B cell (primary cell): ENCODE results near the gene PAXIP1. TPM values are rescaled to one million over a fixed set of nuclear protein-coding genes. Genes with fewer than 3 reads are reported as not detected.

Experiments used
- ATAC-seq: fragments of 200-7000 bp; cut with Tn5 transposase; one replicate; pipeline ENCODE4 v1.10.0; 2021; ENCODE audit warnings: low read depth, mild to moderate bottlenecking, moderate number of reproducible peaks, moderate library complexity
- CTCF ChIA-PET: fragments of 350-600 bp; sonication (Branson Sonifier 250); formaldehyde crosslinking; loops from one replicate; lab custom pipeline; 2021; ENCODE audit warnings: antibody characterized with exemption, inconsistent platforms; lab: Charles Lee
- POLR2A ChIA-PET: fragments of 350-600 bp; sonication (Branson Sonifier 250); formaldehyde crosslinking; loops from one replicate; lab custom pipeline; 2021; ENCODE audit warnings: antibody characterized with exemption; lab: Charles Lee
- DNase-seq: peaks from one replicate; pipeline ENCODE4 v3.0.0; 2013
- H2AFZ ChIP-seq: 2 replicates; pipeline ENCODE4 v1.6.1; 2012; ENCODE audit warnings: mild to moderate bottlenecking, low read depth, low read length; ENCODE audit not compliant: insufficient read depth, poor library complexity, severe bottlenecking
- H3K27ac ChIP-seq, 2 donors: 1 replicate in 1 of 2; 2 replicates in 1 of 2; pipeline ENCODE4 v1.5.1; 2012 to 2013; ENCODE audit warnings: low read length in 2 of 2, mild to moderate bottlenecking in 2 of 2, moderate library complexity in 1 of 2
- H3K27me3 ChIP-seq, 4 experiments: fragments of 200-600 bp in 1 of 4; sonication (generic) in 1 of 4; replicated peaks in 1 of 4; 1 replicate in 2 of 4; 2 replicates in 2 of 4; pipeline versions ENCODE4 v1.6.1 to v1.7.0; 2013 to 2016; ENCODE audit warnings: low read length in 3 of 4, mild to moderate bottlenecking in 2 of 4, mixed read lengths in 1 of 4, moderate library complexity in 1 of 4; ENCODE audit not compliant: insufficient read depth in 4 of 4, control insufficient read depth in 3 of 4; ENCODE audit errors: control extremely low read depth in 1 of 4
- H3K36me3 ChIP-seq, 2 experiments: replicated peaks in 1 of 2; 1 replicate in 1 of 2; 2 replicates in 1 of 2; pipeline versions ENCODE4 v1.6.1 to v1.7.1; 2013; ENCODE audit warnings: low read length in 1 of 2; ENCODE audit not compliant: insufficient read depth in 2 of 2, control insufficient read depth in 1 of 2; ENCODE audit errors: control extremely low read depth in 1 of 2, extremely low read depth in 1 of 2
- H3K4me1 ChIP-seq, 2 donors: fragments of 200-600 bp in 1 of 2; sonication (generic) in 1 of 2; 1 replicate in 1 of 2; 2 replicates in 1 of 2; pipeline versions ENCODE4 v1.5.1 to v1.6.1; 2013 to 2017; ENCODE audit warnings: low read length in 2 of 2; ENCODE audit not compliant: control insufficient read depth in 2 of 2, insufficient read depth in 2 of 2
- H3K4me2 ChIP-seq: replicated peaks from 2 replicates; pipeline ENCODE3; 2012; ENCODE audit warnings: mild to moderate bottlenecking, low read depth, low read length; ENCODE audit not compliant: poor library complexity, severe bottlenecking
- H3K4me3 ChIP-seq, 5 experiments: fragments of 200-600 bp in 1 of 5; sonication (generic) in 1 of 5; 1 replicate in 3 of 5; 2 replicates in 2 of 5; pipeline versions ENCODE4 v1.5.1 to v1.7.0; 2011 to 2016; ENCODE audit warnings: low read length in 4 of 5, mild to moderate bottlenecking in 4 of 5, low read depth in 2 of 5, control low read depth in 1 of 5, moderate library complexity in 1 of 5; ENCODE audit not compliant: insufficient read depth in 1 of 5; ENCODE audit errors: control extremely low read depth in 1 of 5, extremely low read depth in 1 of 5
- H3K79me2 ChIP-seq: fragments of 200-600 bp; sonication (generic); one replicate; pipeline ENCODE4 v1.6.0; 2016; ENCODE audit warnings: low read length; ENCODE audit not compliant: control insufficient read depth, insufficient read depth
- H3K9ac ChIP-seq: fragments of 200-600 bp; sonication (generic); 2 replicates; pipeline ENCODE4 v1.6.1; 2017; ENCODE audit warnings: mild to moderate bottlenecking, low read length, moderate library complexity
- H3K9me3 ChIP-seq, 3 donors: one replicate each; pipeline versions ENCODE4 v1.6.1 to v1.7.1; 2013; ENCODE audit warnings: low read length in 2 of 3; ENCODE audit not compliant: control insufficient read depth in 2 of 3, insufficient read depth in 1 of 3; ENCODE audit errors: control extremely low read depth in 1 of 3
- H4K20me1 ChIP-seq: 2 replicates; pipeline ENCODE4 v1.6.0; 2012; ENCODE audit warnings: mild to moderate bottlenecking, low read length; ENCODE audit not compliant: insufficient read depth, control insufficient read depth, poor library complexity, severe bottlenecking
- H3K27ac Mint-ChIP-seq: one replicate; pipeline ENCODE4 v1.8.0; 2021; ENCODE audit warnings: mixed read lengths
- H3K27me3 Mint-ChIP-seq: one replicate; pipeline ENCODE4 v1.8.0; 2021; ENCODE audit warnings: mixed read lengths
- H3K4me1 Mint-ChIP-seq: one replicate; pipeline ENCODE4 v1.8.0; 2021; ENCODE audit warnings: mixed read lengths
- H3K4me3 Mint-ChIP-seq: one replicate; pipeline ENCODE4 v1.8.0; 2021; ENCODE audit warnings: mixed read lengths
- H3K9me3 Mint-ChIP-seq: one replicate; pipeline ENCODE4 v1.8.0; 2022; ENCODE audit warnings: mixed read lengths; ENCODE audit not compliant: insufficient read depth
- CTCF ChIP-seq: fragments of 200-600 bp; IDR thresholded peaks from one replicate; pipeline ENCODE4 v1.8.0; 2022; ENCODE audit warnings: antibody characterized with exemption, mild to moderate bottlenecking
- EZH2 ChIP-seq: IDR thresholded peaks from 2 replicates; pipeline ENCODE4 v1.6.1; 2012; ENCODE audit warnings: borderline replicate concordance, low read depth, mild to moderate bottlenecking, moderate library complexity, low read length; ENCODE audit not compliant: insufficient read depth, poor library complexity, severe bottlenecking
- WGBS: methylation state at CpG from one replicate; pipeline ENCODE4 v1.1.5; 2013; ENCODE audit warnings: missing lambda C conversion rate; ENCODE audit not compliant: insufficient coverage; 5-methylcytosine and 5-hydroxymethylcytosine counted together
- intact Hi-C: fragments of 100-400 bp; cut with micrococcal nuclease; formaldehyde crosslinking; loops from one replicate; pipeline ENCODE4 v1.10.0; 2022
- polyA plus RNA-seq: library from polyadenylated mRNA; depleted of rRNA; stranded (reverse); fragments of >200 nt; gene quantifications from 2 replicates; pipeline ENCODE4 v1.2.3, GENCODE V29; 2012
- total RNA-seq, 2 donors: library from RNA; stranded (reverse); fragments of 120-200 nt in 1 of 2; gene quantifications; 1 replicate in 1 of 2; 2 replicates in 1 of 2; pipeline versions ENCODE4 v1.2.3 to v1.2.4, GENCODE V29; 2013 to 2022

PAXIP1 gene
- total and polyA plus RNA-seq, 2 donors (not counting 1 experiment from before 2014, with no cell fraction given): 9.2 to 18.5 TPM

DNA sequence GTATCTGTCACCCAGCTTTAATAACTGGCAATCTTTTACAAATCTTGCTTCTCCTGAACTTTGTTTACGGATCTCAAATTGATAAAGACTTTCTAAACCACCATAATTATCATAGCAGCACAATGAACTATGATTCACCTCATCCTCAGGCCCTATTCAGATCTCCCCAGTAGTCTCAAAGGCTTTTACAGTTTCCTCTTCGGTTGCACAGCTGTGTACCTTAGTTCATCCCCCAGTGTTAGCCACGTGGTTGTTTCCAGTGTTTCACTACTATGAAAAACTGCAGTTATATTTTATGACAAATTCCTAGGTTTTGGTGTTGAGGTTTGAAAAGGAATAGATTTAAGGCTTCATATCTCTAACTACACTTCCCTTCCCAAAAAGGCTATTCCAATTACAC lies 24.9 kb downstream of the PAXIP1 start:
- no peak overlapping the region for H3K27ac ChIP-seq
- Mint-ChIP-seq H3K9me3 (no peaks in the 10 kb centered on the region), H3K27me3 (no peaks in the 10 kb centered on the region), H3K4me3 (no peak overlapping the region), H3K4me1 (peaks cover 11% of the 10 kb centered on the region), H3K27ac (no peak overlapping the region)
- TF ChIP-seq CTCF (no peak), EZH2 (no peak)
- no peak for DNase-seq
- no peak for ATAC-seq
- H3K79me2 ChIP-seq: peaks cover 12% of the 10 kb centered on the region
- no peak overlapping the region for H3K4me2 ChIP-seq
- no peaks in the 10 kb centered on the region for H3K9me3 ChIP-seq
- H3K4me3 ChIP-seq: no peak overlapping the region
- H3K36me3 ChIP-seq: no peaks in the 10 kb centered on the region
- H4K20me1 ChIP-seq: no peaks in the 10 kb centered on the region
- intact Hi-C loops: no loop called here
- CTCF ChIA-PET: interaction anchor here (0.6 to 1.3 kb wide), 3 partner anchors 24 to 66 kb away, joined by 3 read pairs; no protein-coding TSS in a partner anchor
- peaks cover 7 to 8% of the 10 kb centered on the region in 2 donors for H3K4me1 ChIP-seq
- POLR2A ChIA-PET: no interaction called here
- no peak overlapping the region for H2AFZ ChIP-seq
- WGBS: 100% methylated on average over 1 of the region's 3 CpGs
- no peaks in the 10 kb centered on the region for H3K27me3 ChIP-seq
- H3K9ac ChIP-seq: no peak overlapping the region

GRCh38 chr7:154977250-154977649 lies 25.7 kb downstream of the PAXIP1 start:
- Histone ChIP-seq H3K9ac (no peak overlapping the region), H3K4me2 (no peak overlapping the region), H3K9me3 (no peaks in the 10 kb centered on the region), H2AFZ (no peak overlapping the region), H4K20me1 (no peaks in the 10 kb centered on the region), H3K27me3 (no peaks in the 10 kb centered on the region), H3K27ac (no peak overlapping the region), H3K36me3 (no peaks in the 10 kb centered on the region), H3K4me3 (no peak overlapping the region), H3K79me2 (peaks cover 14% of the 10 kb centered on the region), H3K4me1 (peaks cover 7 to 8% of the 10 kb centered on the region in 2 donors)
- peaks cover 11% of the 10 kb centered on the region for H3K4me1 Mint-ChIP-seq
- 96% methylated on average over 4 of the region's 6 CpGs for WGBS
- no peak overlapping the region for H3K27ac Mint-ChIP-seq
- DNase-seq (no peak), ATAC-seq (no peak)
- TF ChIP-seq EZH2 (no peak), CTCF (no peak)
- H3K4me3 Mint-ChIP-seq: no peak overlapping the region
- H3K9me3 Mint-ChIP-seq: no peaks in the 10 kb centered on the region
- intact Hi-C loops: no loop called here
- ChIA-PET POLR2A (no interaction called here), CTCF (interaction anchor here (1.1 to 1.3 kb wide), 2 partner anchors 24 to 65 kb away, joined by 3 read pairs; no protein-coding TSS in a partner anchor)
- no peaks in the 10 kb centered on the region for H3K27me3 Mint-ChIP-seq
